ENCODE measurements around the gene SLC2A9.

DNA sequence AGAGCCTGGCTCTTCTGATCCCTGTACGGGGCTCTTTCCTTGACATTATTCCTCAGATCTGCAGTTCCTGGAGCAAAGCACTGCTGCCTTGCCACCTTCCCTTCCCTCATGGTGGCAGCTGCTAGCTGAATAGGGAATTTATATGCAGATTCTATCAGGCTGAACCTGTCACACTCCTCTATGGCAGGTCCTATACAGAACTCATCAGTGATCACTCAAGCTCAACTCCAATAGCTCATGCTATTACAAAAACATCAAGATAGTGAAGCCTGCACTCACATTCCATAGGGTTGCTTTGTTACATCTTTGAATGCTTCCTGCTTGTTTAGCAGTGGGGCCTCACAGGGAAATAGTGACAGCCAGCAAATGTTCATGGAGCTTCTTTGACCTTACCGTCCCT is 71.7 kb downstream of the SLC2A9 start:
- TF ChIP-seq, protein P1, sequence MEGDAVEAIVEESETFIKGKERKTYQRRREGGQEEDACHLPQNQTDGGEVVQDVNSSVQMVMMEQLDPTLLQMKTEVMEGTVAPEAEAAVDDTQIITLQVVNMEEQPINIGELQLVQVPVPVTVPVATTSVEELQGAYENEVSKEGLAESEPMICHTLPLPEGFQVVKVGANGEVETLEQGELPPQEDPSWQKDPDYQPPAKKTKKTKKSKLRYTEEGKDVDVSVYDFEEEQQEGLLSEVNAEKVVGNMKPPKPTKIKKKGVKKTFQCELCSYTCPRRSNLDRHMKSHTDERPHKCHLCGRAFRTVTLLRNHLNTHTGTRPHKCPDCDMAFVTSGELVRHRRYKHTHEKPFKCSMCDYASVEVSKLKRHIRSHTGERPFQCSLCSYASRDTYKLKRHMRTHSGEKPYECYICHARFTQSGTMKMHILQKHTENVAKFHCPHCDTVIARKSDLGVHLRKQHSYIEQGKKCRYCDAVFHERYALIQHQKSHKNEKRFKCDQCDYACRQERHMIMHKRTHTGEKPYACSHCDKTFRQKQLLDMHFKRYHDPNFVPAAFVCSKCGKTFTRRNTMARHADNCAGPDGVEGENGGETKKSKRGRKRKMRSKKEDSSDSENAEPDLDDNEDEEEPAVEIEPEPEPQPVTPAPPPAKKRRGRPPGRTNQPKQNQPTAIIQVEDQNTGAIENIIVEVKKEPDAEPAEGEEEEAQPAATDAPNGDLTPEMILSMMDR (conservative IDR thresholded peaks at IDR 0.05 in 1 of 2, IDR thresholded peaks at IDR 0.05 in 1 of 2; ENCODE audit: low read depth in 1 of 2, low read length in 2 of 2), result no peak
- no peak for TF ChIP-seq EZH2 (IDR thresholded peaks at IDR 0.05; ENCODE audit: low read length, missing control alignments)
